Stimulated activated CD4-positive, alpha-beta T cell treated with anti-CD3 and anti-CD28 coated beads, TNF-alpha, amount 100 ng/mL, for 1 hour (primary cell): ENCODE data around the gene TDRD6.

ENCODE experiments used
- DNase-seq, 3 donors: peaks; one replicate each; pipeline ENCODE4 v3.0.0-alpha.2; 2020; ENCODE audit warnings: low read depth in 3 of 3, low spot score in 1 of 3

TDRD6 gene

DNA sequence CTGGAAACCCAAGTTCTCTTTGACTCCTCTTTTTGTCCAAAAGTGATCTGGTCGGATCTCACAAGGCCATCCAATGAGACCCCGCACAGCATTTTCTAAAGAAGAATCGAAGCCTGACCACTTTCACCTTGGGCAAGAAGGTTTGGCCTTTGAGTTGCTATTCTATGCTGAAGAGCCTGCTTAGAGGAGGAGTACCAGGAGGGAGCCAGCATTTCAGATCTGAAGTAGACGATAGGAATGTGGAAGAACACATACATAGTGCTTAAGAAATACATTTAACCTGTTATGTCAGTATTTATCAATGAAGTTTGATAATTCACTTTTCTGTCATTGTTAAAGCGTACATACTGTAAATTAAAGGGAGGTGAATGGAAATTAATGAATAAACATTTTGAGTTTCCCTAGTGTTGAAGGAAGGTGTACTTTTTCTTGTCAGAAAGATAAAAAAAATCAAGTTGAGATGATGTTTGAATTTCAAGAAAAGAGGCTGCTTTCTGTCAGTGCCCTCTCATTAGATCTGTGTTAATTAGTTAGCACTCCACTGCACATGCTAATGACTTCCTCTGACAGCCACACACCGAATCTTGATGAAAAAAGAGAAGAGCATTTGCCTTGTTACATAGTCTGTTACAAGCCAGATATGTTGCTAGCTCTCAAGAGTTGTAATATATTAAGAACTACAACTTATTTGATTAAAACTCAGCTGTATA is 10.9 kb upstream of the TDRD6 start:
- no peak for DNase-seq

- no peak for DNase-seq
Observed at GRCh38 chr6:46677314-46677654, 10.4 kb upstream of the TDRD6 start.

DNA sequence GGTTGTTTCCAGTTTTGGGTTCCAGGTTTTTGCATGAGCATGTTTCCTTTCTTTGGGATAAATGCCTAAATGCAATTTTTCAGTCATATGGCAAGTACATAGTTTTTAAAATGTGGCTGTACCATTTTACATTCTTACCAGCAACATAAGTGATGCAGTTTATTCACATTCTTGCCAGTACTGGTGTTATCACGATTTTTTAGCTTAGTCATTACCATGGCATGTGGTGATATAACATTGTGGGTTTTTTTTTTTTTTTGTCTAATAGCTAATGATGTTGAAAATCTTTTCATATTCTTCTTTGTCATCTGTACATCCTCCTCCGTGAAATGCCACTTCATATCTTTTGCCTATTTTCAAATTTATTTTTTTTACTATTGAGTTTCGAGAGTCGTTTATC is 2.9 kb upstream of the TDRD6 start:
- no peak for DNase-seq

- DNase-seq, result no peak
Observed at GRCh38 chr6:46688117-46688965, 656 bp downstream of the TDRD6 start.

- DNase-seq, result no peak
Observed at GRCh38 chr6:46688966-46689335, 1.3 kb downstream of the TDRD6 start.

DNA sequence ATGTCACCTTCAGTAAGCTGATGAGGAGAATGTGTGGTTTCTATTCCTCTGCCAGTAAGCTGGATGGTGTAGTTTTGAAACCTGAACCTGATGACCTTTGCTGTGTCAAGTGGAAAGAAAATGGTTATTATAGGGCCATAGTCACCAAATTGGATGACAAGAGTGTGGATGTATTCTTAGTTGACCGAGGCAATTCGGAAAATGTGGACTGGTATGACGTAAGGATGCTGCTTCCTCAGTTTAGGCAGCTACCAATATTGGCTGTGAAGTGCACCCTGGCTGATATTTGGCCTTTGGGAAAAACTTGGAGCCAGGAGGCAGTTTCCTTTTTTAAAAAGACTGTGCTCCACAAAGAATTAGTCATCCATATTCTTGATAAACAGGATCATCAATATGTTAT is 2.0 kb downstream of the TDRD6 start:
- no peak for DNase-seq

- DNase-seq, result no peak
Observed at GRCh38 chr6:46690141-46690755, 2.6 kb downstream of the TDRD6 start.

- no peak for DNase-seq
Observed at GRCh38 chr6:46690911-46691451, 3.3 kb downstream of the TDRD6 start.

DNA sequence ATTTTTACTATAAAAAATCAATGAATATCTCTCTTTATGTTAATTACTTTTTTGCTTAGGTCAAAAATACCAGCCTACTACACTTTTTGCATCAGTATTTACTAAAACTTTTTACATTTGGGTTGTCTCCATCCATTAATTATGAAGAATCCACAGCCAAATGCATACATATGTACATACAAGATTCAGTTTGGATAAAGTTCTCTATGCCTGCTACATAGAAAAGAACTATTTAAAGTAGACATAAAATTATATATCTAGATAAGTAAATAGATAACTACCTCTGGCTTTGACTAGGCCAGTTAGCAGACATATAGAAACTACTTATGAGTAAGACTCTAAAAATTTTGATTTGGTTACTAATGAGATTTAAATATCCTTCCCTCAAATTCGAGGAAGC is 12.3 kb downstream of the TDRD6 start:
- no peak for DNase-seq

GRCh38 chr6:46704562-46704961 is 16.9 kb downstream of the TDRD6 start:
- no peak for DNase-seq

GRCh38 chr6:46706464-46706863 is 18.8 kb downstream of the TDRD6 start:
- no peak for DNase-seq

- DNase-seq, result no peak
Observed at GRCh38 chr6:46711491-46711890, 23.8 kb downstream of the TDRD6 start.

- no peak for DNase-seq
Observed at GRCh38 chr6:46715141-46715540, 27.5 kb downstream of the TDRD6 start.

- no peak for DNase-seq
Observed at GRCh38 chr6:46719099-46719498, 31.4 kb downstream of the TDRD6 start.

DNA sequence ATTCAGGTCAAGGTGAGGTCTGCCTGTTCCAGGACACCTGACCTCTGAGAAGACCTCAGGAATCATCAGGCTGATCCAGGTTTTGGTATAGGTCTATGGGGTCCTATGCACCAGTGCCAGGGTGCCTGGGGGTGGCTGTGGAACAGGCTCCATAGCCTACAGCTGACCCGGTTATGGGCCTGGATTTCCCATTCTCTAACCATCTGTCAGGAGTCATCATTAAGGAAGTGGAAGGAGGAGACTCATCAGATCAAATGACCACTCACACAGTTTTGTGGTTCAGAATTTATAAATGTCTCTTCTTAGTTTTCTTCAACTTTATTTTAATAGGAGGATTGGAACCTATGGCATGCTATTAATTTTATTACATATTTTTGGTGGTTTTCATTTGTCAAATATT is 32.7 kb downstream of the TDRD6 start:
- no peak for DNase-seq

DNA sequence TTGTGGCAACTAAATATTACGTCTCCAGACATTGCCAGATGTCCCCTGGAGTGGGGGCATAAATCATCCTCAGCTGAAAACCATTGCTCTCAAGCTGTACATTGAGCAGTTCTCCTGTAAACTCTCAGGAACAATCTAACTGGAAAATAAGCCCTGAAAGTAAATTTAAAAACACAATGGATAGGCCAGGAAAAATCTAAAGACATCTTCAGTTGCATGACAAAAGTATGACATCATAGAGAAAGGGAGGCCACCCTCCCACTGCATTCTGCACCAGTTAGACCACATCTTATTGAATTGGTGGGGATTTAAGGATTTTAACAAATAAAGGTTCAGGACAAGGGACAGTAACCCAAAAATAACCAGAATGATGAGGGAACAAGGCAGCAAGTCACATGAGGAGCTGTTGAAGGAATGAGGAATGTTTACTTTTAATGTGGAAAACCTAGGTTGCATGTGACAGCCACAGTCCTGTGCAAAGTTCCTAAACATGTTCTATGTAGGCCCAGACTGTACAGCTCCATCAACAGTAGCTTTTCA is 42.2 kb downstream of the TDRD6 start:
- no peak for DNase-seq

DNA sequence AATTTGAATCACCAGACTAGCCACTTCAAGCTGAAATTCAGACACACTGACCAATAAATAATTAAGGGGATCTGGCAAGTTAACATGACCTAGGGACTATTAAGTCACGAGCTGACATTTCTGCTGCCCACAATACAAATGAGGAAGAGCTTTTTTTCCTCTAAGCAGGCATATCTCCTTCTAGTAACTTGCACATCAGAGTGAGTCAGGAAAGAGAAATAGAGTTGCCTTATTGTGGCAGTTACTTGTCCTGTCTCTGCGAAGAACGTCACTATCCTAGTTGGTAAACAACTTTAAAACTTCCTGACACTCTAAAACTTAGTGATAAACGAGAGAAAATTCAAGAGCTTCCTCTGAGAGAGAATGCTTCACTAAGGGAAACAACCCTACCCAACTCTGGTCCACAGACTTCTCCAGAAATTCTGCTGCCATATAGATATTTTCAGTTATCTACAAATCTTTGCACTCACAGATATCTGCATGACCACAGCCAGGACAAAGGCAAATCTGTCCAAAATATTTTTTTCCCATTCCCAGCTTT is 43.3 kb downstream of the TDRD6 start:
- DNase-seq, result no peak

GRCh38 chr6:46733341-46733801 is 45.7 kb downstream of the TDRD6 start:
- DNase-seq, result no peak

DNA sequence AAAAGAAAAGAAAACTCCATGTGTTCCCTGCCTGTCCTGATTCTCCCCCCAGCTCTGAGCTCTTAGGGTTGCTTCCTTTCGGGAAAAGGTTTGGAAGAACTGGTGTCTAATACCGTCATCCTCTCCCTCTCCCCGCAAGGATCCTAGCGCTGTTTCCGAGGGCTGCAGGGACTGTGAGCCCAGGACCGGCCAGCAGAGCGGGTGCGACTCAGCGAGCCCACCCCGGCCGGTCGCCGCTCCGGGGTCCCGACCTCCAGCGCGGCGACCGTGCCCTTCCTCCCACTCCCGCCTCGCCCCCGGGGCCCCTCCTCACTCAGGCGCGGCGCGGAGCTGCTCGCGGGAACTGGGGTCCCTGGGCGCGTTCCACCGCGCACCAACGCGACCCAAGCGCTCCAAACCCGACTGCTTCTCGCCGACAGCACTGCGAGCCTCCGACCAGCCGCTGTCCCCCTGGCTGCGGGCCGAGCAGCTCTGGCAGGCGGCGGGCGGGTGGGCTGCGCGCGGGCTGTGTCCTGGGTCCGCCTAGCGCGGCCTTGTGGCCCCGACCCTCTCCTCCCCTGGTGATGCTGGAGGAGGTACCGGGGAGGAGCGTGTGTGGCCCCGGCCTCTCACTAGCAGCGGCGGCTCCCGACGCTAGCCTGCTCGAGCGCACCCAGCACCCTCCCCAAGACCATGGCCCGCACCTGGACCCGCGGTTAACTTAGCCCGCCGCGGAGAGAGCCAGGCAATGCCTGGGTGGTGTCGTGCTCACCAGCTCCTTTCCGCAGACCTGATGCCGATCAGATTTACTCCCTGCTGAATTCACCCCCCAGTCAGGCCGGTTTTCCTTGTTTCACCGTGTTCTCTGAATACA is 47.4 kb downstream of the TDRD6 start, which contains the start of gene PLA2G7:
Gene PLA2G7 (minus strand): TSS at position 509 of the 853 bp plus-strand sequence. CDS start 12,484 bp downstream, outside the sequence.
- DNase-seq, result no peak

DNA sequence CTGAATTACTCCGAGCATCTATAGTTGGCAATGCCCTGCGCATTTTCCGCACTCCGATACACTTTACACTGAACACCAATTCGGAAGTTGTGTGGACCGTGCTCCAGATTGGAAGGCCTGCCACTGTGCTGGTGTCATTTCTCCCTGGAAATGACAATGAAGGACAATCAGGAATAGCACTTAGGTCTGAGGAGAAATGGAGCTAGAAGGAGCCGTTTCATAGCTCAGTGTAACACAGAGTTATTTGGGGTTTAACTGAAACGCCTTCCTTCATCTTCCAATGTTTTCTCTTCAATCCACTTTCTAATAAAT is 48.0 kb downstream of the TDRD6 start:
- no peak for DNase-seq

DNA sequence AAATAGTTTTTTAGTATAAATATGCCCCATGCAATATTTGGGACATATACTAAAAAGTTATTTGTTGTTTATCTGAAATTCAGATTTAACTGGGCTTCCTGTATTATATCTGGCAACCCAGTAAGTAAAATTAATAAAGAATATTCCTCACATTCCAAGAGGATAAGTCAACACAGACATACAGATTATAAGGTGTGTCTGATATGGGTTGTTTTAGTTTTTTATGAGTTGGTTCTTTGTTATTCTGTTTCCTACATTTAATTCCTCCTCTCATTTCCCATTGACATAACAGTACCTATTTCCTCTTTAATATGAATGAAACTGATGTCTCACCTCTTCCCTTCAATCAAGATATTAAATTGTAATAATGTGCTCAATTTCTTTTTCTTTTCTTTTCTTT is 49.2 kb downstream of the TDRD6 start:
- no peak for DNase-seq
